HG02840 (cell line): ENCODE data around the gene PLCB4.
"Not testable (repeated sequence)": the region's sequence is repeated elsewhere in the genome, so short reads cannot be mapped to it uniquely, and the experiment has no call there.

ENCODE experiments used
- ATAC-seq: cut with Tn5 transposase; IDR thresholded peaks from one replicate; pipeline ENCODE4 v1.9.1; 2021; ENCODE audit warnings: mild to moderate bottlenecking, moderate library complexity, moderate number of reproducible peaks; ENCODE audit not compliant: unreplicated experiment, low FRiP score

PLCB4 gene

GRCh38 chr20:9139106-9139833, 70.4 kb downstream of the PLCB4 start:
- no peak for ATAC-seq

- no peak for ATAC-seq
Measured at GRCh38 chr20:9140162-9140760, 71.4 kb downstream of the PLCB4 start.

GRCh38 chr20:9141070-9141469, 72.2 kb downstream of the PLCB4 start:
- no peak for ATAC-seq

- no peak for ATAC-seq
Measured at GRCh38 chr20:9141921-9142320, 73.0 kb downstream of the PLCB4 start.

GRCh38 chr20:9142809-9143208, 73.9 kb downstream of the PLCB4 start:
- no peak for ATAC-seq

- ATAC-seq = no peak
Measured at GRCh38 chr20:9143926-9144325, 75.0 kb downstream of the PLCB4 start.

GRCh38 chr20:9144643-9145042, 75.8 kb downstream of the PLCB4 start:
- no peak for ATAC-seq

- ATAC-seq = no peak
Measured at GRCh38 chr20:9145142-9145541, 76.3 kb downstream of the PLCB4 start.

- ATAC-seq = no peak
Measured at GRCh38 chr20:9146649-9147048, 77.8 kb downstream of the PLCB4 start.

- no peak for ATAC-seq
Measured at GRCh38 chr20:9147547-9148024, 78.7 kb downstream of the PLCB4 start.

GRCh38 chr20:9148291-9148690, 79.4 kb downstream of the PLCB4 start:
- ATAC-seq = no peak

- no peak for ATAC-seq
Measured at GRCh38 chr20:9149087-9149486, 80.2 kb downstream of the PLCB4 start.

GRCh38 chr20:9149796-9150195, 80.9 kb downstream of the PLCB4 start:
- no peak for ATAC-seq

- no peak for ATAC-seq
Measured at GRCh38 chr20:9150679-9151078, 81.8 kb downstream of the PLCB4 start.

GRCh38 chr20:9152139-9152538, 83.3 kb downstream of the PLCB4 start:
- ATAC-seq = not testable (repeated sequence)

GRCh38 chr20:9154464-9155024, 85.7 kb downstream of the PLCB4 start:
- no peak for ATAC-seq

- ATAC-seq = no peak
Measured at GRCh38 chr20:9156529-9157280, 87.8 kb downstream of the PLCB4 start.

GRCh38 chr20:9160331-9160730, 91.4 kb downstream of the PLCB4 start:
- ATAC-seq = no peak

GRCh38 chr20:9160757-9161156, 91.9 kb downstream of the PLCB4 start:
- ATAC-seq = no peak

- ATAC-seq = no peak
Measured at GRCh38 chr20:9161311-9161710, 92.4 kb downstream of the PLCB4 start.

- ATAC-seq = no peak
Measured at GRCh38 chr20:9163251-9163650, 94.4 kb downstream of the PLCB4 start.
